Glutamatergic neuron (in vitro differentiated cells): Measurements from ENCODE around the gene INPP4B. TPM values are rescaled to one million over a fixed set of nuclear protein-coding genes. Genes with fewer than 3 reads are reported as not detected.

Experiments used
- DNase-seq: peaks from one replicate; pipeline ENCODE4 v3.0.0; 2022
- H3K27ac Mint-ChIP-seq: one replicate; pipeline ENCODE4 v1.8.0; 2020; ENCODE audit warnings: mild to moderate bottlenecking, mixed read lengths, inconsistent platforms; ENCODE audit not compliant: unreplicated experiment
- H3K27me3 Mint-ChIP-seq: one replicate; pipeline ENCODE4 v1.8.0; 2020; ENCODE audit warnings: mild to moderate bottlenecking, moderate library complexity, mixed read lengths, inconsistent platforms; ENCODE audit not compliant: unreplicated experiment
- H3K36me3 Mint-ChIP-seq: one replicate; pipeline ENCODE4 v1.8.0; 2020; ENCODE audit warnings: mild to moderate bottlenecking, mixed read lengths, inconsistent platforms; ENCODE audit not compliant: unreplicated experiment
- H3K4me1 Mint-ChIP-seq: one replicate; pipeline ENCODE4 v1.8.0; 2020; ENCODE audit warnings: mild to moderate bottlenecking, low read depth, mixed read lengths, inconsistent platforms; ENCODE audit not compliant: unreplicated experiment
- H3K4me3 Mint-ChIP-seq: one replicate; pipeline ENCODE4 v1.8.0; 2020; ENCODE audit warnings: mild to moderate bottlenecking, mixed read lengths, inconsistent platforms; ENCODE audit not compliant: unreplicated experiment
- H3K9me3 Mint-ChIP-seq: one replicate; pipeline ENCODE4 v1.8.0; 2020; ENCODE audit warnings: mild to moderate bottlenecking, moderate library complexity, mixed read lengths, inconsistent platforms; ENCODE audit not compliant: unreplicated experiment
- CTCF ChIP-seq: fragments of 200-600 bp; sonication (generic); IDR thresholded peaks from one replicate; pipeline ENCODE4 v1.5.0; 2021; ENCODE audit not compliant: partially characterized antibody, unreplicated experiment
- total RNA-seq: library from RNA; stranded (reverse); fragmentation: NEBNext Ultra II Directional; extraction: Animal tissue kit (Norgen Biotek cat#: 25700); gene quantifications from one replicate; pipeline ENCODE4 v1.2.1, GENCODE V29; 2021; ENCODE audit not compliant: unreplicated experiment

INPP4B gene
- total RNA-seq, 1 donor from 2014 or later = 2.4 TPM

GRCh38 chr4:142443469-142443868, 402.6 kb downstream of the INPP4B start:
- H3K9me3 Mint-ChIP-seq = no peaks in the 10 kb centered on the region
- no peak for DNase-seq

GRCh38 chr4:142440093-142440492, 406.0 kb downstream of the INPP4B start:
- H3K9me3 Mint-ChIP-seq = peaks cover 6% of the 10 kb centered on the region
- peaks cover 9% of the 10 kb centered on the region for H3K4me1 Mint-ChIP-seq
- no peaks in the 10 kb centered on the region for H3K27me3 Mint-ChIP-seq
- DNase-seq = no peak
- no peak for TF ChIP-seq CTCF
- peaks cover 15% of the 10 kb centered on the region for H3K36me3 Mint-ChIP-seq
- no peak overlapping the region for H3K27ac Mint-ChIP-seq
- H3K4me3 Mint-ChIP-seq = no peak overlapping the region

More at GRCh38 chr4:142443469-142443868, 402.6 kb downstream of the INPP4B start:
- Mint-ChIP-seq H3K4me3 (no peak overlapping the region), H3K36me3 (peaks cover 5% of the 10 kb centered on the region), H3K27me3 (no peaks in the 10 kb centered on the region), H3K4me1 (no peaks in the 10 kb centered on the region), H3K27ac (no peak overlapping the region)
- no peak for TF ChIP-seq CTCF

GRCh38 chr4:142435599-142436235, 410.4 kb downstream of the INPP4B start:
- peak; percentile 71 for DNase-seq
- H3K4me1 Mint-ChIP-seq = peaks cover 9% of the 10 kb centered on the region
- no peak overlapping the region for H3K4me3 Mint-ChIP-seq
- peak overlapping the region; percentile 84 for H3K27ac Mint-ChIP-seq
- no peak for TF ChIP-seq CTCF
- peaks cover 9% of the 10 kb centered on the region for H3K9me3 Mint-ChIP-seq
- H3K27me3 Mint-ChIP-seq = no peaks in the 10 kb centered on the region
- H3K36me3 Mint-ChIP-seq = peaks cover 16% of the 10 kb centered on the region

GRCh38 chr4:142434519-142435224, 411.4 kb downstream of the INPP4B start:
- Mint-ChIP-seq H3K9me3 (peaks cover 9% of the 10 kb centered on the region), H3K27ac (no peak overlapping the region), H3K4me1 (peaks cover 9% of the 10 kb centered on the region), H3K36me3 (peaks cover 16% of the 10 kb centered on the region), H3K27me3 (no peaks in the 10 kb centered on the region), H3K4me3 (no peak overlapping the region)
- no peak for DNase-seq
- TF ChIP-seq CTCF = no peak

- no peaks in the 10 kb centered on the region for H3K36me3 Mint-ChIP-seq
- no peaks in the 10 kb centered on the region for H3K9me3 Mint-ChIP-seq
- H3K4me1 Mint-ChIP-seq = no peaks in the 10 kb centered on the region
- no peaks in the 10 kb centered on the region for H3K27me3 Mint-ChIP-seq
- no peak overlapping the region for H3K27ac Mint-ChIP-seq
- no peak overlapping the region for H3K4me3 Mint-ChIP-seq
- no peak for TF ChIP-seq CTCF
- no peak for DNase-seq
Measured at GRCh38 chr4:142428715-142429114, 417.4 kb downstream of the INPP4B start.
